DMS153 (cell line): ENCODE data around the gene PRKG2.

ENCODE experiments used
- DNase-seq: peaks from one replicate; lab custom pipeline; 2025; lab: John Stamatoyannopoulos, UW

The PRKG2 gene

GRCh38 chr4:81093720-81094401 lies 121.2 kb downstream of the PRKG2 start:
- DNase-seq, result no peak

DNA sequence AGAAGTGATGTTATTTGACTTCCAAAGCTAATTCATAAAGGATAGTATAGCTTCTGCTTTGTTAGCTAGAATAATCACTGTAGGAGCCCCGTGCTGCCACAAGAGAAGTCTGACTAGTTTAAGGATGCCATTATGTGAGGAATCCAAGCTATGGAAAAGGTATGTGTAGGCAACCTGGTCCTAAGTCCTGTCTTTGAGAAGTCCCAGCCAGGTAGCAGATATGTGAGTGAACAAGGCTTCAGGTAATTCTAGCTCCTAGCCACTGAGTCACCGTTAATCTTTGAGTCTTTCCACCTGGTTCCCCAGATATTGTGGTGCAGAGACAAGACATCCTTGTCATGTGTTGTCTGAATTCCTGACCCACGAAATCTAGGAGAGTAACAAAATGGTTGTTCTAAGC lies 129.0 kb downstream of the PRKG2 start:
- no peak for DNase-seq

- no peak for DNase-seq
These were observed 129.7 kb downstream of the PRKG2 start for GRCh38 chr4:81085291-81085690.

GRCh38 chr4:81084634-81085033 lies 130.4 kb downstream of the PRKG2 start:
- no peak for DNase-seq

DNA sequence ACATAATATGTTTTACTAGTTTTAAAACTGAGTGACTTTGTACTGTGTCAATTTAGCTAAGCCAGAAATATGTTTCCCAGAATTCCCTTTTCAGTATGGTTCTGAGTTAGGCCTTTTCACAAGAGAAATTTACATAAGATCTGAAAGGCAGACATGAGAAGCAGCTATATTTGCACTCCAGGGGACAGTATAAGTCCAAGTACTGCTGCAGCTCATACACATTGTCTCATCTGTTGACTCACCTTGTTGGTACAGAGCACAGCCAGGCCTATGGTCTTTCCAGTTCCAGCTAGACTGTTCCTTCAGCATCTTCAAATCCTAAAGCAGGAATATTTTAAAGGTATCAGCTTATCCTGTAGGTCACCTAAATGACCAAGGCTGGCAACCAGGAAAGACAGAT lies 131.0 kb downstream of the PRKG2 start:
- peak; percentile 71 for DNase-seq

DNA sequence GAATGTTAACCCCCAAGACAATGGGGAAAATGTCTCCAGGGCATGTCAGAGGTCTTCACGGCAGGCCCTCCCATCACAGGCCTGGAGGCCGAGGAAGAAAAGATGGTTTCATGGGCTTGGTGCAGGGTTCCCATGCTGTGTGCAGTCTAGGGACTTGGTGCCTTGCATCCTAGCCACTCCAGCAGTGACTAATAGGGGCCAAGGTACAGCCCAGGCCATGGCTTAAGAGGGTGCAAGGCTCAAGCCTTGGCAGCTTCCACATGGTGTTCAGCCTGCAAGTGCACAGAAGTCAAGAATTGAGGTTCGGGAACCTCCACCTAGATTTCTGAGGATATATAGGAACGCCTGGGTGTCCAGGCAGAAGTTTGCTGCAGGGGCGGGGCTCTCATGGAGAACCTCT lies 133.9 kb downstream of the PRKG2 start:
- no peak for DNase-seq

GRCh38 chr4:81071013-81071412 lies 144.0 kb downstream of the PRKG2 start:
- no peak for DNase-seq

- peak; percentile 92 for DNase-seq
These were observed 145.2 kb downstream of the PRKG2 start for GRCh38 chr4:81069706-81070331.

DNA sequence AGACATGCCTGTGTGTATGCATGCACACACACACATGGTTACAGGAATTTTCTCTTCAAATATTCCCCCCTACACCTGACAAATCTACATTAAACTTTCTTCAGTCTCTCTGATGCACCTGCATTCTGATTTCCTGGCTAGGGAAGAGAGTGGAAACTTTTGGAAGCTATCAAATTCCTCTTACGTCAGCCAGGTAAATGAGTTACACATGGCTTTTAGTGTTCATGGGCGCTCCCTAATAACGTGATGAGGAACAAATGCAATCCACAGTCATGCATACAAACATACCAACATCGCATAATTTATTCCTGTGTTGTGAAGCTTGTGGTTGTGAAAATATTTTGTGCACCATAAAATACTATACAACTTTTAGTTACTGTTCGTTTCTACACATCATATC lies 149.6 kb downstream of the PRKG2 start:
- DNase-seq, result no peak

GRCh38 chr4:81062001-81062400 lies 153.0 kb downstream of the PRKG2 start:
- DNase-seq, result no peak

- no peak for DNase-seq
These were observed 153.7 kb downstream of the PRKG2 start for GRCh38 chr4:81061344-81061730.

DNA sequence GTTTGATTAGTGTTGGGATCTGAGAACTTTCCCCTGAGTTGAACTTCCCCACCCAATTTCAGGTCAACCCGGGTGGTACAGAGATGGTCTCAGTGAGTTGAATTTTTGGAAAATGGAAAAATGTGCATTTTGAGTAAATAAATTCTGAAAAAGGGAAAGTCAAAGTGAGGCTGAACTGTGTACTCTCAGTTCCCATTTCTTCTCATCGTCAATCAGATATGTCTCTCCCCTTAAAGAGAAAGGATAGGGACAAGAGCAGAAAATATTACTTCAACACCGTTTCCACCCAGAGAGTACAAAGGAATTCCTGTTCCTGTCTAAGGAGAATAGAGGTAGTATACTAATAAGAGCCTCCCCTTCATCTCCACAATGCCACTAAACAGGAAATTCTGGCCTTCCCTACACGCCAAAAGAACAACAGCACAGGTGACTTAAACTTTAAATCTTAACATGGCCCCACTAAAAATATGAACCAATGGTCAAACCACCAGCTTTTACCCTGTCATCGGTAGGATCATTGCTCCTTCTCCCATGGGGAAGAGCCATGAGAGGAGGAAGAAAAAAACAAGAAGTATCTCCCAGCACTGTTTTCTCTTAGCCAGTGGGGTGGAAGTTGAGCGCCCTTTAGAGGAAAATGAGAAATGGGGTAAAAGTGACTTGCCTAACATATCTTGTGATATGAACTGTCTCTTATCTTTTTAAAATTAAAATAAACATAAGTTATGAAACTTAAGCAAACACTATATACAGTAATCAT lies 154.3 kb downstream of the PRKG2 start:
- DNase-seq, result no peak

- DNase-seq, result no peak
These were observed 156.4 kb downstream of the PRKG2 start for GRCh38 chr4:81058621-81059020.

DNA sequence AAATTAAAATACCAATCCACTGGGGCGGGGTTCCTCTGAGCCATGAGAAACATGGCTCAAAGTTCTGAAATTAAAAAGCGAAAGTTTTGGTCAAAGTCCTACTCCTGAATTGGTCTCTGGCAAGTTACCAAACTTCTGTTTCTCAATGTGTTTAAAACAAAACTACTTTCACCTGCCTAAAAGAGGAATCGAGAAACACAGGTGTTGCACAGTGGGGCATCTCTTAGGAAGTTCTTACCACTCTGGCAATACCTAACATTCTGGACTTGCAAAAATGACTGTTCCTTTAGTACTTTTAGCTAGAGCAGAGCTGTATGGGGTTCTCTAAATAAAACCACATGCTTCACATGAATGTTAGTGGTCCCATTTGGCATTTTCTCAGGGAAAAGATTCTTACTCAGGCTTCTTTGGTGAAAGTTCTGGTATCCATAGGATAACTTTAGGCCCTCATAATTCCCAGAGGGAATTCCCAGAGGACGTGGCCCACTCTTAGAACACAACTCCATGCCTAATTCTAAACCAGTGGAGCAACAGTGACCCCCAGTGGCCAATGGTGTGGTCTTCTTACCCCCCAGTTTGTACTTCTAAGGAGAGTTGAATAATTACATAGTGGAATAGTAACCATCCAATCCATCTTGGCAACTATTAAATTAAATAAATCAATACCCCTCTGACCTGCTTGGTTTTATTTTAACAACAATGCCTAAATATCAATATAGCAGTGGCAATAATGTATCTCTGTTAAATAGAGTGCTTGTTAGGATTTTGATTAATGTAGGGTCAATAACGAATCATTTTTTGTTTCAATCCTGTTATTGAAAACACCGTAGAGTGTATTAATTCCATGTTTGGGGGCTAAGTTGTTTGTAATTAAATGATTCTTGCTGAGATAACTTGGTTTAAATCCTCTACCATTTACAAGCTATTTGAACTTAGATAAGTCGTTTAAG lies 162.6 kb downstream of the PRKG2 start:
- DNase-seq, result peak; percentile 19

GRCh38 chr4:81049907-81050306 lies 165.1 kb downstream of the PRKG2 start:
- no peak for DNase-seq

DNA sequence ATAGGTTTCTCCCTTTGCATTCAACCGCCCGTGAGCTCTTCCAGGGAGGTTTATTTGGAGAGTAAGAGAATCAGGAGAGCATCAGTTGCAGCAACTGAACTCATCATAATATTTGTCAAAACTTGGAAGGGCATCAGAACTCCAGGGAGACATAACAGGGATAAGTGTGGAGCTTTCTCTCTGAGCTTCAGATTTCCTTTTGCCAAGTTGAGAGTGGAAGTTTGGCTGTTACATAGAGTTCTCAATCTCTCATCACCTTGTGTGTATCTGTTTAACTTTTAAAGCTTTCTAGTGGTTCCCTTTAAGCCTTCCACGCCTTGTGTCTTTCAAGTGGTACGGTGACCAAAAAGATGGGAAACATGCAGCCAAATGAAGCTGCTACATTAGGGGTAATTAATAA lies 165.7 kb downstream of the PRKG2 start:
- DNase-seq, result no peak

DNA sequence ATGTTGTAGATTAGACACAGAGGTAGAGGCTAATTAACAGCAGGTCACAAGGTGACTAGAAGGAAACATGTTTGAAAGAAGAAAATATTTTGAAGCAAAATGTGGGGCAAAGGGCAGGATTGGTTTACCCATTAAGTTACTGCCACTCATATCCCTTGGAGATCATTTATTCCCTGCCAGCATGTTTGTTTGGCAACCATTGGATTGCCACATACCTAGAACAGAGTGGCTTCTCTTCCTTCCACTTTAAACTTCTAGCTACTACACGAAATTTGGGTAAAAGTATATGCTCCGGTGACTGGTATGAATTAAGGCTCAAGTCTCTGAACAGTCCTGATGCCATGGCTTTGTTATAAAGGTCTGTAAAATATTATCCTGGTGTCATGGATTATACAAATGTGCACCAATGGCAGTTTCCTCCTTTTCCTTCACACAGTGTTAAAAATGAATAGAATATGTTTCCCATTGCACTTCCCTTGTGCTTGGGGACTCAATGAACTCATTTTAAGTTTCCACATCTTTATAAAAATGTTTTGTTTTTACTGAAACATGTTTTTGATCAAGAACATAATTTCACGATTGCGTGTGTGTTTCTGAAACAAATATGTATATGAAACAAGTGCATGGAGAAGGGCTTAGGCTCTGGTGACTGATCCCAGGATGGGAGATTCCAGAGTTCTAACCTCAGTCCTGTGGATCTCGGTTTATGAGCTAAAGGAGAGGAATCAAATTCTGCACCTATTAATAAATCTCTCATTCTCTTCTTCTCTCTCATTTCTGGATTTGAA lies 172.2 kb downstream of the PRKG2 start:
- no peak for DNase-seq

DNA sequence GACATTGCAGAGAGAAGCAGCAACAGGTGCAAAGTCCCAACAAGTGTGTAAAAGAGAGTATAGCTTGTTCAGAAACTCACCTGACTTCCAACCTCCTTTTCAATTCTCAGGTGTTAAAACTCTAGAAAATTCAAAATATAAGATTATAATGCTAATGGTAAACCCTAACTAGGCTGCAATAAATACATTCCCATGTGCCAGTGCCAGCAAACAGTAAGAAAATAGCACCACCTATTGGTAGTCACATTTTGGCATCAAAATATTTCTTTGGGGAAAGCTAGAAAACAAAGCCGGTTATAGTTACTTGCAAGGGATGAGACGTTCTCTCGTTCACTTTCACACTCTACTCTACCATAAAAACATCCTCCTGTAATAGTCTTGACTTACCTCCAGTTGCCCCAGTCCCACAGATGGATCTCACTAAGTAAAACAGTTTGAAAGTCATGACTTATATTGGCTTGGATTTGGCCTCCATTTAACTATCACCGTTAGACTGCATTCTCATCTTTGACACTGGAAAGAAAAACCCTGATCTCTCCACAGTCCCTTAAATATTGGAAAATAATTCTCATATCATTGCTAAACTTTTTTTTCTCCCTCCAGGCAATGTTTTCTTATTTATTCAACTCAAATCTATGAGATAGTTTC lies 174.9 kb downstream of the PRKG2 start:
- DNase-seq, result peak; percentile 6

DNA sequence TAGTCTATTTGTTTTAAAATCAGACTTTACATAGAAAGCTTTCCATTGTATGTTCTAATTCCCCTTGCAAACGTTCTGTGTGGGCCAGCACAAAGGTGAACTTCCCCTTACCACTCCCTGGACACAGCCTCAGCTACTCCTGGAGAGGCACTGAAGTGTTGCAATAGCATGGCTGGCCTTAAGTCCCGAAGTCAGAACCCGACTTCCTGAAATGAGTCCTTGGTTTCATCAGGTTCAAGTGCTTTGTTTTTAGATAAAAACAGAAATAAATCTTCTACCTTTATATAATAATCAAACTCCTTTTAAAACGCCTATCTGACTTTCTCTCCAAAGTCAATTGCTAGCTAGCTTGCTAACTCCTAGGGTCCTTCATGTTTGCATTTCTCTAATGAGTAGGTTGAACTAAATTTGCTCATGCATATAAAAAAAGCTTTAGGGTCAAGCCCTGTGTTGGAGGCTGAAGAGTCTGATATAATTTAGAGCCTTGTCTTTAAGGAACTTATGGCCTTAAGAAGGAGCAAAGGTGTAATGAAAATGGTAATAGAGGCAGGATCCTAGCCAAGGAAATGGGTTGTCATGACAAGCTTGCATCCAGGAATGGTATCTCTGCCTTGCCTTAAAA lies 175.6 kb downstream of the PRKG2 start:
- no peak for DNase-seq

GRCh38 chr4:81038636-81039350 lies 176.2 kb downstream of the PRKG2 start:
- DNase-seq, result no peak
